Measurements from ENCODE around the gene ATP1B2.

Gene ATP1B2

GRCh38 chr17:7634384-7634783, 16.3 kb upstream of the ATP1B2 start:
- TF ChIP-seq CEBPB (IDR thresholded peaks at IDR 0.05) (no peak), RAD21 (IDR thresholded peaks at IDR 0.05; ENCODE audit: low read depth) (peak; percentile 72)

- no peak for TF ChIP-seq TCF12 (IDR thresholded peaks at IDR 0.05; ENCODE audit: low read depth)
- no peak for TF ChIP-seq USF1 (IDR thresholded peaks at IDR 0.05)
- TF ChIP-seq FOXM1 (IDR thresholded peaks at IDR 0.05; ENCODE audit: borderline replicate concordance, low read depth) = no peak
- TF ChIP-seq CREB1 (IDR thresholded peaks at IDR 0.05; ENCODE audit: low read depth) = no peak
- TF ChIP-seq TEAD4 (IDR thresholded peaks at IDR 0.05) = no peak
- TF ChIP-seq EGR1 (IDR thresholded peaks at IDR 0.05) = no peak
- no peak for TF ChIP-seq EP300 (IDR thresholded peaks at IDR 0.05; ENCODE audit: borderline replicate concordance)
- TF ChIP-seq CEBPB (IDR thresholded peaks at IDR 0.05) = no peak
- no peak for TF ChIP-seq YY1 (IDR thresholded peaks at IDR 0.05; ENCODE audit: low read depth)
- no peak for TF ChIP-seq TAF1 (IDR thresholded peaks at IDR 0.05; ENCODE audit: low read depth)
- TF ChIP-seq RAD21 (IDR thresholded peaks at IDR 0.05; ENCODE audit: low read depth) = no peak
- TF ChIP-seq ZBTB7A (IDR thresholded peaks at IDR 0.05; ENCODE audit: low read depth) = no peak
- no peak for TF ChIP-seq REST (IDR thresholded peaks at IDR 0.05; ENCODE audit: low read depth)
- TF ChIP-seq NFIC (IDR thresholded peaks at IDR 0.05) = no peak
- TF ChIP-seq MAX (IDR thresholded peaks at IDR 0.05) = no peak
Measured at GRCh38 chr17:7636163-7636562, 14.6 kb upstream of the ATP1B2 start.

- TF ChIP-seq RAD21 (IDR thresholded peaks at IDR 0.05; ENCODE audit: low read depth) (no peak), NFIC (IDR thresholded peaks at IDR 0.05) (no peak), MAX (IDR thresholded peaks at IDR 0.05) (no peak), EGR1 (IDR thresholded peaks at IDR 0.05) (no peak), CREB1 (IDR thresholded peaks at IDR 0.05; ENCODE audit: low read depth) (no peak), REST (IDR thresholded peaks at IDR 0.05; ENCODE audit: low read depth) (no peak), TCF12 (IDR thresholded peaks at IDR 0.05; ENCODE audit: low read depth) (no peak), YY1 (IDR thresholded peaks at IDR 0.05; ENCODE audit: low read depth) (no peak), FOXM1 (IDR thresholded peaks at IDR 0.05; ENCODE audit: borderline replicate concordance, low read depth) (no peak), TAF1 (IDR thresholded peaks at IDR 0.05; ENCODE audit: low read depth) (no peak), USF1 (IDR thresholded peaks at IDR 0.05) (no peak), CEBPB (IDR thresholded peaks at IDR 0.05) (no peak), EP300 (IDR thresholded peaks at IDR 0.05; ENCODE audit: borderline replicate concordance) (no peak), ZBTB7A (IDR thresholded peaks at IDR 0.05; ENCODE audit: low read depth) (no peak), TEAD4 (IDR thresholded peaks at IDR 0.05) (no peak)
Measured at GRCh38 chr17:7640783-7641182, 9.9 kb upstream of the ATP1B2 start.

- TF ChIP-seq USF1 (IDR thresholded peaks at IDR 0.05) (no peak), TCF12 (IDR thresholded peaks at IDR 0.05; ENCODE audit: low read depth) (no peak), YY1 (IDR thresholded peaks at IDR 0.05; ENCODE audit: low read depth) (no peak), CEBPB (IDR thresholded peaks at IDR 0.05) (no peak), REST (IDR thresholded peaks at IDR 0.05; ENCODE audit: low read depth) (no peak), MAX (IDR thresholded peaks at IDR 0.05) (no peak), TEAD4 (IDR thresholded peaks at IDR 0.05) (no peak), EP300 (IDR thresholded peaks at IDR 0.05; ENCODE audit: borderline replicate concordance) (no peak), ZBTB7A (IDR thresholded peaks at IDR 0.05; ENCODE audit: low read depth) (no peak), EGR1 (IDR thresholded peaks at IDR 0.05) (no peak), RAD21 (IDR thresholded peaks at IDR 0.05; ENCODE audit: low read depth) (no peak), CREB1 (IDR thresholded peaks at IDR 0.05; ENCODE audit: low read depth) (no peak)
Measured at GRCh38 chr17:7644775-7645174, 6.0 kb upstream of the ATP1B2 start.

Measured in Ishikawa (cell line).